ENCODE measurements around the gene AP3S2.

- TF ChIP-seq, protein P1, sequence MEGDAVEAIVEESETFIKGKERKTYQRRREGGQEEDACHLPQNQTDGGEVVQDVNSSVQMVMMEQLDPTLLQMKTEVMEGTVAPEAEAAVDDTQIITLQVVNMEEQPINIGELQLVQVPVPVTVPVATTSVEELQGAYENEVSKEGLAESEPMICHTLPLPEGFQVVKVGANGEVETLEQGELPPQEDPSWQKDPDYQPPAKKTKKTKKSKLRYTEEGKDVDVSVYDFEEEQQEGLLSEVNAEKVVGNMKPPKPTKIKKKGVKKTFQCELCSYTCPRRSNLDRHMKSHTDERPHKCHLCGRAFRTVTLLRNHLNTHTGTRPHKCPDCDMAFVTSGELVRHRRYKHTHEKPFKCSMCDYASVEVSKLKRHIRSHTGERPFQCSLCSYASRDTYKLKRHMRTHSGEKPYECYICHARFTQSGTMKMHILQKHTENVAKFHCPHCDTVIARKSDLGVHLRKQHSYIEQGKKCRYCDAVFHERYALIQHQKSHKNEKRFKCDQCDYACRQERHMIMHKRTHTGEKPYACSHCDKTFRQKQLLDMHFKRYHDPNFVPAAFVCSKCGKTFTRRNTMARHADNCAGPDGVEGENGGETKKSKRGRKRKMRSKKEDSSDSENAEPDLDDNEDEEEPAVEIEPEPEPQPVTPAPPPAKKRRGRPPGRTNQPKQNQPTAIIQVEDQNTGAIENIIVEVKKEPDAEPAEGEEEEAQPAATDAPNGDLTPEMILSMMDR (IDR thresholded peaks at IDR 0.05), result no peak
- TF ChIP-seq POLR2A (IDR thresholded peaks at IDR 0.05), result no peak
Observed at GRCh38 chr15:89809787-89810148, 84.0 kb downstream of the AP3S2 start.

Data from esophagus squamous epithelium (tissue), 4 donors.